Esophagus squamous epithelium (tissue), 4 donors: ENCODE results near the gene ARVCF.

Source experiments
- CTCF ChIP-seq, 6 experiments: fragments of 450-650 bp in 4 of 6; fragments of 200-600 bp in 2 of 6; sonication (generic) in 2 of 6; IDR thresholded peaks; one replicate each; pipeline ENCODE4 v1.5.1; 2016 to 2019; ENCODE audit warnings: antibody characterized with exemption in 6 of 6, mild to moderate bottlenecking in 4 of 6, moderate library complexity in 4 of 6
- POLR2A ChIP-seq, 4 donors: fragments of 450-650 bp; IDR thresholded peaks; one replicate each; pipeline ENCODE4 v1.6.1; 2017; ENCODE audit warnings: antibody characterized with exemption in 4 of 4, mild to moderate bottlenecking in 4 of 4, moderate library complexity in 3 of 4

GRCh38 chr22:20002636-20003035, 14.0 kb downstream of the ARVCF start:
- TF ChIP-seq CTCF (IDR thresholded peaks at IDR 0.05), result no peak
- TF ChIP-seq POLR2A (IDR thresholded peaks at IDR 0.05), result no peak
